PC-3 (cell line): Measurements from ENCODE around the gene SHANK3.

Source experiments
- EZH2phosphoT487 ChIP-seq: fragments of 300-600 bp; sonication (generic); IDR thresholded peaks from 2 replicates; pipeline ENCODE4 v1.6.1; 2018; ENCODE audit warnings: mild to moderate bottlenecking, antibody characterized with exemption, low read length, borderline replicate concordance
- TF ChIP-seq, protein P1 (sequence below): fragments of 300-600 bp; sonication (generic); conservative IDR thresholded peaks from 2 replicates; pipeline ENCODE4 v1.5.1; 2017; ENCODE audit warnings: antibody characterized with exemption, low read depth, mild to moderate bottlenecking, low read length

DNA sequence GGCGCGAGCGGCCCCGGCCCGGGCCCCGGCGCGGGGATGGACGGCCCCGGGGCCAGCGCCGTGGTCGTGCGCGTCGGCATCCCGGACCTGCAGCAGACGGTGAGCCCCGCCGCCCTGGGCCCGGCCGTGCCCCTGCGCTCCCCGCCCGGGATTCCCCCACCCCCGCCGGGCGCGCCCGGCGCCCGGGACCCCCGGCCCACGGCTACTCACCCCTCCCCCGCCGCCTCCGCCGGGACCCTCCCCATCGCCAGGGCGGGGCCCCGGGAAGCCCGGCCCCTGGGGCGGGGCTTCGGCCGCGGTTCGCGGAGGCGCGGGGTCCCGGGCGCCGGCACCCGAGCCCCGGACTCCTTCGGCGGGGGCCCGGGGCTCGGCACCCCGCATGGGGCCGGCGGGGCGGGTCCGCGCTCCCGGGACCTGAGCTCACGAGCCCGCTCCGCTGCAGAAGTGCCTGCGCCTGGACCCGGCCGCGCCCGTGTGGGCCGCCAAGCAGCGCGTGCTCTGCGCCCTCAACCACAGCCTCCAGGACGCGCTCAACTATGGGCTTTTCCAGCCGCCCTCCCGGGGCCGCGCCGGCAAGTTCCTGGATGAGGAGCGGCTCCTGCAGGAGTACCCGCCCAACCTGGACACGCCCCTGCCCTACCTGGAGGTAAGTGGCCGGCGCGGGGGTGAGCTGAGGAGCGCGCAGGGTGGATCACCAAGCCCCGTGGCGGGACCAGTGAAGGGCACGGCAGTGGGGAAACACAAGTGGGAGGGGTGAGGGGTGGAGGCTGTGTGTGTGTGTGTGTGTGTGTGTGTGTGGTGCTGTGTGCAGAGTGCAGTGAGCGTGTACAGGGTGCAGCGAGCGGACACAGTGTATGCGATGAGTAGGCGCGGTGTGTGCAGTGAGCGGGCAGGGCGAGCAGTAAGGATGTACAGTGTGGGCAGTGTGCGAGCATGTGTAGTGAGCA is 2.3 kb downstream of the SHANK3 start:
- TF ChIP-seq, protein P1, sequence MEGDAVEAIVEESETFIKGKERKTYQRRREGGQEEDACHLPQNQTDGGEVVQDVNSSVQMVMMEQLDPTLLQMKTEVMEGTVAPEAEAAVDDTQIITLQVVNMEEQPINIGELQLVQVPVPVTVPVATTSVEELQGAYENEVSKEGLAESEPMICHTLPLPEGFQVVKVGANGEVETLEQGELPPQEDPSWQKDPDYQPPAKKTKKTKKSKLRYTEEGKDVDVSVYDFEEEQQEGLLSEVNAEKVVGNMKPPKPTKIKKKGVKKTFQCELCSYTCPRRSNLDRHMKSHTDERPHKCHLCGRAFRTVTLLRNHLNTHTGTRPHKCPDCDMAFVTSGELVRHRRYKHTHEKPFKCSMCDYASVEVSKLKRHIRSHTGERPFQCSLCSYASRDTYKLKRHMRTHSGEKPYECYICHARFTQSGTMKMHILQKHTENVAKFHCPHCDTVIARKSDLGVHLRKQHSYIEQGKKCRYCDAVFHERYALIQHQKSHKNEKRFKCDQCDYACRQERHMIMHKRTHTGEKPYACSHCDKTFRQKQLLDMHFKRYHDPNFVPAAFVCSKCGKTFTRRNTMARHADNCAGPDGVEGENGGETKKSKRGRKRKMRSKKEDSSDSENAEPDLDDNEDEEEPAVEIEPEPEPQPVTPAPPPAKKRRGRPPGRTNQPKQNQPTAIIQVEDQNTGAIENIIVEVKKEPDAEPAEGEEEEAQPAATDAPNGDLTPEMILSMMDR: no peak
- TF ChIP-seq EZH2phosphoT487: no peak
